GM13977 (cell line): ENCODE data around the gene TNPO2.

ENCODE experiments used
- DNase-seq: peaks from one replicate; pipeline ENCODE4 v3.0.0; 2012; ENCODE audit warnings: low spot score
- CTCF ChIP-seq: IDR thresholded peaks from 2 replicates; pipeline ENCODE4 v1.5.1; 2012; ENCODE audit warnings: mild to moderate bottlenecking, control low read depth; ENCODE audit not compliant: insufficient read depth; ENCODE audit errors: extremely low read depth, missing control alignments
- in situ Hi-C: fragments of 300-500 bp; cut with MboI; formaldehyde crosslinking; loops from one replicate; pipeline ENCODE4 v1.12.0; 2022; ENCODE audit warnings: low sequenced_read_pairs, low pct_unique_long_range_greater_than_20kb, mixed read lengths, inconsistent platforms; ENCODE audit not compliant: unreplicated experiment

Gene TNPO2

GRCh38 chr19:12745166-12745897, 21.6 kb upstream of the TNPO2 start:
- in situ Hi-C loops, result no loop called here
- TF ChIP-seq CTCF, result no peak
- no peak for DNase-seq

- DNase-seq, result no peak
- in situ Hi-C loops, result no loop called here
- no peak for TF ChIP-seq CTCF
Measured at GRCh38 chr19:12737835-12738351, 14.2 kb upstream of the TNPO2 start.

GRCh38 chr19:12736995-12737834, 13.5 kb upstream of the TNPO2 start, which contains the start of gene GET3:
Gene GET3 (plus strand): TSS chr19:12737497. CDS start chr19:12737506, 9 bp downstream.
- peak; percentile 94 for DNase-seq
- no peak for TF ChIP-seq CTCF
- in situ Hi-C loops, result no loop called here

GRCh38 chr19:12733369-12734214, 9.9 kb upstream of the TNPO2 start:
- in situ Hi-C loops, result no loop called here
- TF ChIP-seq CTCF, result peak; percentile 55
- peak; percentile 79 for DNase-seq

GRCh38 chr19:12731337-12731736, 7.6 kb upstream of the TNPO2 start:
- DNase-seq, result no peak
- no peak for TF ChIP-seq CTCF
- in situ Hi-C loops, result no loop called here

- in situ Hi-C loops, result no loop called here
- TF ChIP-seq CTCF, result no peak
- DNase-seq, result no peak
Measured at GRCh38 chr19:12730064-12730463, 6.3 kb upstream of the TNPO2 start.
